Measurements from ENCODE around the gene IL2RG.

The IL2RG gene

GRCh38 chrX:71128915-71129765 lies 17.8 kb upstream of the IL2RG start:
- TF ChIP-seq, protein P1, sequence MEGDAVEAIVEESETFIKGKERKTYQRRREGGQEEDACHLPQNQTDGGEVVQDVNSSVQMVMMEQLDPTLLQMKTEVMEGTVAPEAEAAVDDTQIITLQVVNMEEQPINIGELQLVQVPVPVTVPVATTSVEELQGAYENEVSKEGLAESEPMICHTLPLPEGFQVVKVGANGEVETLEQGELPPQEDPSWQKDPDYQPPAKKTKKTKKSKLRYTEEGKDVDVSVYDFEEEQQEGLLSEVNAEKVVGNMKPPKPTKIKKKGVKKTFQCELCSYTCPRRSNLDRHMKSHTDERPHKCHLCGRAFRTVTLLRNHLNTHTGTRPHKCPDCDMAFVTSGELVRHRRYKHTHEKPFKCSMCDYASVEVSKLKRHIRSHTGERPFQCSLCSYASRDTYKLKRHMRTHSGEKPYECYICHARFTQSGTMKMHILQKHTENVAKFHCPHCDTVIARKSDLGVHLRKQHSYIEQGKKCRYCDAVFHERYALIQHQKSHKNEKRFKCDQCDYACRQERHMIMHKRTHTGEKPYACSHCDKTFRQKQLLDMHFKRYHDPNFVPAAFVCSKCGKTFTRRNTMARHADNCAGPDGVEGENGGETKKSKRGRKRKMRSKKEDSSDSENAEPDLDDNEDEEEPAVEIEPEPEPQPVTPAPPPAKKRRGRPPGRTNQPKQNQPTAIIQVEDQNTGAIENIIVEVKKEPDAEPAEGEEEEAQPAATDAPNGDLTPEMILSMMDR (IDR thresholded peaks at IDR 0.05; ENCODE audit: insufficient read depth, low read depth, low read length, missing control alignments) = peak; percentile 85

GRCh38 chrX:71128166-71128833 lies 16.9 kb upstream of the IL2RG start:
- DNase-seq (ENCODE audit: low read depth) = no peak
- H3K4me3 ChIP-seq (ENCODE audit: low read length) = no peak overlapping the region
- TF ChIP-seq, protein P1 (IDR thresholded peaks at IDR 0.05; ENCODE audit: insufficient read depth, low read depth, low read length, missing control alignments) = no peak

More at GRCh38 chrX:71128915-71129765, 17.8 kb upstream of the IL2RG start:
- peak; percentile 57 for DNase-seq (ENCODE audit: low read depth)
- H3K4me3 ChIP-seq (ENCODE audit: low read length) = no peak overlapping the region

GRCh38 chrX:71118985-71119535 lies 7.7 kb upstream of the IL2RG start:
- peak overlapping the region; percentile 57 for H3K4me3 ChIP-seq (ENCODE audit: low read length)
- TF ChIP-seq, protein P1 (IDR thresholded peaks at IDR 0.05; ENCODE audit: insufficient read depth, low read depth, low read length, missing control alignments) = no peak
- DNase-seq (ENCODE audit: low read depth) = no peak

GRCh38 chrX:71118032-71118984 lies 6.9 kb upstream of the IL2RG start, which contains the start of gene MED12:
Gene MED12 (plus strand): TSS chrX:71118596. CDS start chrX:71118755, 159 bp downstream.
- H3K4me3 ChIP-seq (ENCODE audit: low read length) = peak within 1 kb of the TSS; percentile 57
- TF ChIP-seq, protein P1 (IDR thresholded peaks at IDR 0.05; ENCODE audit: insufficient read depth, low read depth, low read length, missing control alignments) = no peak
- DNase-seq (ENCODE audit: low read depth) = peak; percentile 61

GRCh38 chrX:71117358-71117757 lies 6.0 kb upstream of the IL2RG start:
- TF ChIP-seq, protein P1 (IDR thresholded peaks at IDR 0.05; ENCODE audit: insufficient read depth, low read depth, low read length, missing control alignments) = no peak
- no peak overlapping the region for H3K4me3 ChIP-seq (ENCODE audit: low read length)
- DNase-seq (ENCODE audit: low read depth) = no peak

DNA sequence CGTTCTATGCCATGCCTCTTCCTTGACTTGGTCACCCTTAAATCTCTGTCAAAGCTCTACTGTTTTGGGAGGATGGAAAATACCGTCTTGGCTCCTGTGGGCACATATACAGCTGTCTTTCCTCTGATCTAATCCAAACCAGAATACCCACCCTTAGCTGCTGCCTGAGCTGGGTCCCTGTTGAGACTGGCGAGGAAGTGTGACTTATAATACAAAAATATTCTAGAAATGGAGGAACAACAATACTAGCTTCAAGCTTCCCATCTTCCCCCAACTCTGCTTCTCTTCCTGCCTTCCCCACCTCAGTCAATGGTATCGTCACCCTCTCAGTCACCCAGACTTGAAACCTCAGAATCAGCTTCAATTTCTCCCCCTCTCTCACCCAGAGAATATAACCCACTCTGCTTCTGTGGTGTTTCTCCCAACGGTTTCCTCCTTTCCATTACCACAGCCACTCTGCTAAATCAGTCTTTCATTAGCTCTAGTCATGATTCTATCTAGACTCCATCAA lies 599 bp upstream of the IL2RG start:
- no peak for DNase-seq (ENCODE audit: low read depth)

More for the DNA sequence above, 599 bp upstream of the IL2RG start:
- H3K4me3 ChIP-seq (ENCODE audit: low read length) = no peak overlapping the region
- TF ChIP-seq, protein P1 (IDR thresholded peaks at IDR 0.05; ENCODE audit: insufficient read depth, low read depth, low read length, missing control alignments) = no peak

Data from epithelial cell of esophagus (primary cell).